B cell (primary cell): ENCODE results near the gene LENG1.

Experiments used
- EZH2 ChIP-seq: IDR thresholded peaks from 2 replicates; pipeline ENCODE4 v1.6.1; 2012; ENCODE audit warnings: borderline replicate concordance, low read depth, mild to moderate bottlenecking, moderate library complexity, low read length; ENCODE audit not compliant: insufficient read depth, poor library complexity, severe bottlenecking
- TF ChIP-seq, protein P1 (sequence below): fragments of 200-600 bp; IDR thresholded peaks from one replicate; pipeline ENCODE4 v1.8.0; 2022; ENCODE audit warnings: antibody characterized with exemption, mild to moderate bottlenecking

- TF ChIP-seq, protein P1, sequence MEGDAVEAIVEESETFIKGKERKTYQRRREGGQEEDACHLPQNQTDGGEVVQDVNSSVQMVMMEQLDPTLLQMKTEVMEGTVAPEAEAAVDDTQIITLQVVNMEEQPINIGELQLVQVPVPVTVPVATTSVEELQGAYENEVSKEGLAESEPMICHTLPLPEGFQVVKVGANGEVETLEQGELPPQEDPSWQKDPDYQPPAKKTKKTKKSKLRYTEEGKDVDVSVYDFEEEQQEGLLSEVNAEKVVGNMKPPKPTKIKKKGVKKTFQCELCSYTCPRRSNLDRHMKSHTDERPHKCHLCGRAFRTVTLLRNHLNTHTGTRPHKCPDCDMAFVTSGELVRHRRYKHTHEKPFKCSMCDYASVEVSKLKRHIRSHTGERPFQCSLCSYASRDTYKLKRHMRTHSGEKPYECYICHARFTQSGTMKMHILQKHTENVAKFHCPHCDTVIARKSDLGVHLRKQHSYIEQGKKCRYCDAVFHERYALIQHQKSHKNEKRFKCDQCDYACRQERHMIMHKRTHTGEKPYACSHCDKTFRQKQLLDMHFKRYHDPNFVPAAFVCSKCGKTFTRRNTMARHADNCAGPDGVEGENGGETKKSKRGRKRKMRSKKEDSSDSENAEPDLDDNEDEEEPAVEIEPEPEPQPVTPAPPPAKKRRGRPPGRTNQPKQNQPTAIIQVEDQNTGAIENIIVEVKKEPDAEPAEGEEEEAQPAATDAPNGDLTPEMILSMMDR: no peak
- no peak for TF ChIP-seq EZH2
These were observed 5.7 kb downstream of the LENG1 start for GRCh38 chr19:54153731-54154326.
